ENCODE data around the gene FAM200C. TPM values are rescaled to one million over a fixed set of nuclear protein-coding genes. Genes with fewer than 3 reads are reported as not detected.

The FAM200C gene
- total and polyA plus RNA-seq, 2 of the 13 experiments (the other 11 are each of a cell fraction or from before 2014, with no cell fraction given): 3.2 to 4.7 TPM

GRCh38 chr5:160434022-160434531 lies 34.2 kb upstream of the FAM200C start (continued):
- no peak for TF ChIP-seq REST (IDR thresholded peaks at IDR 0.05; ENCODE audit: borderline replicate concordance in 1 of 2, low read depth in 1 of 2, low read length in 2 of 2)
- TF ChIP-seq ZNF746 (CRISPR knock-in tag; IDR thresholded peaks at IDR 0.05): no peak
- no peak for TF ChIP-seq ZNF451 (CRISPR knock-in tag; IDR thresholded peaks at IDR 0.05)
- TF ChIP-seq, protein P1, sequence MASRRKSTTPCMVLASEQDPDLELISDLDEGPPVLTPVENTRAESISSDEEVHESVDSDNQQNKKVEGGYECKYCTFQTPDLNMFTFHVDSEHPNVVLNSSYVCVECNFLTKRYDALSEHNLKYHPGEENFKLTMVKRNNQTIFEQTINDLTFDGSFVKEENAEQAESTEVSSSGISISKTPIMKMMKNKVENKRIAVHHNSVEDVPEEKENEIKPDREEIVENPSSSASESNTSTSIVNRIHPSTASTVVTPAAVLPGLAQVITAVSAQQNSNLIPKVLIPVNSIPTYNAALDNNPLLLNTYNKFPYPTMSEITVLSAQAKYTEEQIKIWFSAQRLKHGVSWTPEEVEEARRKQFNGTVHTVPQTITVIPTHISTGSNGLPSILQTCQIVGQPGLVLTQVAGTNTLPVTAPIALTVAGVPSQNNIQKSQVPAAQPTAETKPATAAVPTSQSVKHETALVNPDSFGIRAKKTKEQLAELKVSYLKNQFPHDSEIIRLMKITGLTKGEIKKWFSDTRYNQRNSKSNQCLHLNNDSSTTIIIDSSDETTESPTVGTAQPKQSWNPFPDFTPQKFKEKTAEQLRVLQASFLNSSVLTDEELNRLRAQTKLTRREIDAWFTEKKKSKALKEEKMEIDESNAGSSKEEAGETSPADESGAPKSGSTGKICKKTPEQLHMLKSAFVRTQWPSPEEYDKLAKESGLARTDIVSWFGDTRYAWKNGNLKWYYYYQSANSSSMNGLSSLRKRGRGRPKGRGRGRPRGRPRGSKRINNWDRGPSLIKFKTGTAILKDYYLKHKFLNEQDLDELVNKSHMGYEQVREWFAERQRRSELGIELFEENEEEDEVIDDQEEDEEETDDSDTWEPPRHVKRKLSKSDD (CRISPR knock-in tag; IDR thresholded peaks at IDR 0.05; ENCODE audit: low read depth): no peak
- TF ChIP-seq CEBPG (CRISPR knock-in tag; IDR thresholded peaks at IDR 0.05): no peak
- peak; percentile 30; the same call in 1 of the 2 replicates for TF ChIP-seq ZFX (CRISPR knock-in tag; IDR thresholded peaks at IDR 0.05; ENCODE audit: low read depth)
- no peak for TF ChIP-seq SOX13 (IDR thresholded peaks at IDR 0.05)
- TF ChIP-seq SOX13 (CRISPR knock-in tag; conservative IDR thresholded peaks at IDR 0.05 in 1 of 2, IDR thresholded peaks at IDR 0.05 in 1 of 2): no peak
- TF ChIP-seq TAF1 (CRISPR knock-in tag; IDR thresholded peaks at IDR 0.05): no peak
- no peak for TF ChIP-seq ZNF891 (CRISPR knock-in tag; IDR thresholded peaks at IDR 0.05)
- TF ChIP-seq TOE1 (CRISPR knock-in tag; IDR thresholded peaks at IDR 0.05): no peak
- no peak for TF ChIP-seq IKZF4 (CRISPR knock-in tag; IDR thresholded peaks at IDR 0.05; ENCODE audit: borderline replicate concordance, low read depth, not compliant biosample characterization)
- TF ChIP-seq ZNF501 (CRISPR knock-in tag; IDR thresholded peaks at IDR 0.05): peak; percentile 47; the same call in 1 of the 2 replicates
- TF ChIP-seq, protein P2, sequence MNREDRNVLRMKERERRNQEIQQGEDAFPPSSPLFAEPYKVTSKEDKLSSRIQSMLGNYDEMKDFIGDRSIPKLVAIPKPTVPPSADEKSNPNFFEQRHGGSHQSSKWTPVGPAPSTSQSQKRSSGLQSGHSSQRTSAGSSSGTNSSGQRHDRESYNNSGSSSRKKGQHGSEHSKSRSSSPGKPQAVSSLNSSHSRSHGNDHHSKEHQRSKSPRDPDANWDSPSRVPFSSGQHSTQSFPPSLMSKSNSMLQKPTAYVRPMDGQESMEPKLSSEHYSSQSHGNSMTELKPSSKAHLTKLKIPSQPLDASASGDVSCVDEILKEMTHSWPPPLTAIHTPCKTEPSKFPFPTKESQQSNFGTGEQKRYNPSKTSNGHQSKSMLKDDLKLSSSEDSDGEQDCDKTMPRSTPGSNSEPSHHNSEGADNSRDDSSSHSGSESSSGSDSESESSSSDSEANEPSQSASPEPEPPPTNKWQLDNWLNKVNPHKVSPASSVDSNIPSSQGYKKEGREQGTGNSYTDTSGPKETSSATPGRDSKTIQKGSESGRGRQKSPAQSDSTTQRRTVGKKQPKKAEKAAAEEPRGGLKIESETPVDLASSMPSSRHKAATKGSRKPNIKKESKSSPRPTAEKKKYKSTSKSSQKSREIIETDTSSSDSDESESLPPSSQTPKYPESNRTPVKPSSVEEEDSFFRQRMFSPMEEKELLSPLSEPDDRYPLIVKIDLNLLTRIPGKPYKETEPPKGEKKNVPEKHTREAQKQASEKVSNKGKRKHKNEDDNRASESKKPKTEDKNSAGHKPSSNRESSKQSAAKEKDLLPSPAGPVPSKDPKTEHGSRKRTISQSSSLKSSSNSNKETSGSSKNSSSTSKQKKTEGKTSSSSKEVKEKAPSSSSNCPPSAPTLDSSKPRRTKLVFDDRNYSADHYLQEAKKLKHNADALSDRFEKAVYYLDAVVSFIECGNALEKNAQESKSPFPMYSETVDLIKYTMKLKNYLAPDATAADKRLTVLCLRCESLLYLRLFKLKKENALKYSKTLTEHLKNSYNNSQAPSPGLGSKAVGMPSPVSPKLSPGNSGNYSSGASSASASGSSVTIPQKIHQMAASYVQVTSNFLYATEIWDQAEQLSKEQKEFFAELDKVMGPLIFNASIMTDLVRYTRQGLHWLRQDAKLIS (CRISPR knock-in tag; IDR thresholded peaks at IDR 0.05): no peak
- TF ChIP-seq ZNF335 (CRISPR knock-in tag; IDR thresholded peaks at IDR 0.05): no peak
- TF ChIP-seq ZNF768 (CRISPR knock-in tag; IDR thresholded peaks at IDR 0.05): no peak
- TF ChIP-seq, protein P3, sequence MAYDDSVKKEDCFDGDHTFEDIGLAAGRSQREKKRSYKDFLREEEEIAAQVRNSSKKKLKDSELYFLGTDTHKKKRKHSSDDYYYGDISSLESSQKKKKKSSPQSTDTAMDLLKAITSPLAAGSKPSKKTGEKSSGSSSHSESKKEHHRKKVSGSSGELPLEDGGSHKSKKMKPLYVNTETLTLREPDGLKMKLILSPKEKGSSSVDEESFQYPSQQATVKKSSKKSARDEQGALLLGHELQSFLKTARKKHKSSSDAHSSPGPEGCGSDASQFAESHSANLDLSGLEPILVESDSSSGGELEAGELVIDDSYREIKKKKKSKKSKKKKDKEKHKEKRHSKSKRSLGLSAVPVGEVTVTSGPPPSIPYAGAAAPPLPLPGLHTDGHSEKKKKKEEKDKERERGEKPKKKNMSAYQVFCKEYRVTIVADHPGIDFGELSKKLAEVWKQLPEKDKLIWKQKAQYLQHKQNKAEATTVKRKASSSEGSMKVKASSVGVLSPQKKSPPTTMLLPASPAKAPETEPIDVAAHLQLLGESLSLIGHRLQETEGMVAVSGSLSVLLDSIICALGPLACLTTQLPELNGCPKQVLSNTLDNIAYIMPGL (CRISPR knock-in tag; IDR thresholded peaks at IDR 0.05; ENCODE audit: borderline replicate concordance in 1 of 2, low read depth in 1 of 2): 0 out of 4 replicates have a peak, but pooled peaks of 1 of the 2 experiments have one; percentile 18
- TF ChIP-seq SKI (IDR thresholded peaks at IDR 0.05; ENCODE audit: partially characterized antibody): no peak

All from HepG2 (cell line).